ENCODE measurements around the gene MXRA7. TPM values are rescaled to one million over a fixed set of nuclear protein-coding genes. Genes with fewer than 3 reads are reported as not detected.

Gene MXRA7
- total RNA-seq, 1 donor from 2014 or later, result 4.2 TPM

Other genes starting within 250 kb of the MXRA7 start
- gene AANAT, start 243.4 kb downstream of the MXRA7 start, total RNA-seq, result not detected in 2 replicates
- 94.0 and 97.1 TPM in 2 replicates for gene RHBDF2, start 209.5 kb downstream of the MXRA7 start, total RNA-seq
- 0.29 TPM in 2 replicates for gene CYGB, start 173.3 kb downstream of the MXRA7 start, total RNA-seq
- gene PRCD, start 170.9 kb downstream of the MXRA7 start, total RNA-seq, result not detected in 2 replicates
- not detected in 2 replicates for gene ST6GALNAC2, start 125.1 kb downstream of the MXRA7 start, total RNA-seq
- gene ST6GALNAC1, start 67.2 kb downstream of the MXRA7 start, total RNA-seq, result 1.1 and 3.2 TPM in 2 replicates
- gene JMJD6, start 15.6 kb upstream of the MXRA7 start, total RNA-seq, result 69.6 and 73.4 TPM in 2 replicates
- gene METTL23, start 15.9 kb upstream of the MXRA7 start, total RNA-seq, result 39.5 and 47.3 TPM in 2 replicates
- 401 and 414 TPM in 2 replicates for gene SRSF2, start 26.4 kb upstream of the MXRA7 start, total RNA-seq
- 24.6 and 25.1 TPM in 2 replicates for gene MFSD11, start 27.2 kb upstream of the MXRA7 start, total RNA-seq
- 4.4 and 4.8 TPM in 2 replicates for gene MGAT5B, start 157.4 kb upstream of the MXRA7 start, total RNA-seq

Measured in T-helper 1 cell treated with Interleukin-12 subunit alpha and Interleukin-12 subunit beta and Interleukin-4 antibody, amounts not matched to agents 30 ng/mL and 1 ng/mL, for 36 hours (primary cell).